Measurements from ENCODE around the gene LGALS9C. TPM values are rescaled to one million over a fixed set of nuclear protein-coding genes. Genes with fewer than 3 reads are reported as not detected.
"Not testable (repeated sequence)": the region's sequence is repeated elsewhere in the genome, so short reads cannot be mapped to it uniquely, and the experiment has no call there.

Gene LGALS9C
- total RNA-seq, 1 experiment from 2014 or later = not detected

GRCh38 chr17:18507729-18508128 is 31.1 kb downstream of the LGALS9C start:
- H3K4me3 ChIP-seq (ENCODE audit: low read depth, low read length); H3K4me1 ChIP-seq; H3K9me3 Mint-ChIP-seq (ENCODE audit: unreplicated experiment); DNase-seq; intact Hi-C loops (cut with micrococcal nuclease; ENCODE audit: unreplicated experiment); H3K9me3 ChIP-seq; BruUV-seq (replicated peaks); CTCF ChIA-PET; H3K4me3 Mint-ChIP-seq (ENCODE audit: unreplicated experiment); POLR2A ChIA-PET; H3K27me3 ChIP-seq (replicated peaks; ENCODE audit: control insufficient read depth, insufficient read depth, low read length); H3K36me3 ChIP-seq (ENCODE audit: control insufficient read depth, insufficient read depth, low read length); H3K27me3 Mint-ChIP-seq (ENCODE audit: insufficient read depth, unreplicated experiment); H3K36me3 Mint-ChIP-seq (ENCODE audit: insufficient read depth, unreplicated experiment); H3K4me1 Mint-ChIP-seq (ENCODE audit: low read depth, unreplicated experiment); H3K27ac Mint-ChIP-seq (ENCODE audit: unreplicated experiment): not testable (repeated sequence)

GRCh38 chr17:18508667-18509066 is 32.1 kb downstream of the LGALS9C start:
- H3K4me3 ChIP-seq (ENCODE audit: low read depth, low read length); H3K27me3 Mint-ChIP-seq (ENCODE audit: insufficient read depth, unreplicated experiment); H3K9me3 ChIP-seq; CTCF ChIA-PET; H3K27me3 ChIP-seq (replicated peaks; ENCODE audit: control insufficient read depth, insufficient read depth, low read length); DNase-seq; H3K9me3 Mint-ChIP-seq (ENCODE audit: unreplicated experiment); BruUV-seq (replicated peaks); intact Hi-C loops (cut with micrococcal nuclease; ENCODE audit: unreplicated experiment); H3K4me1 ChIP-seq; H3K27ac Mint-ChIP-seq (ENCODE audit: unreplicated experiment); H3K36me3 ChIP-seq (ENCODE audit: control insufficient read depth, insufficient read depth, low read length); H3K4me1 Mint-ChIP-seq (ENCODE audit: low read depth, unreplicated experiment); H3K36me3 Mint-ChIP-seq (ENCODE audit: insufficient read depth, unreplicated experiment); H3K4me3 Mint-ChIP-seq (ENCODE audit: unreplicated experiment); POLR2A ChIA-PET: not testable (repeated sequence)

GRCh38 chr17:18521100-18521499 is 44.5 kb downstream of the LGALS9C start:
- H3K27ac Mint-ChIP-seq (ENCODE audit: unreplicated experiment); H3K9me3 ChIP-seq; BruUV-seq (replicated peaks); intact Hi-C loops (cut with micrococcal nuclease; ENCODE audit: unreplicated experiment); H3K4me3 ChIP-seq (ENCODE audit: low read depth, low read length); H3K9me3 Mint-ChIP-seq (ENCODE audit: unreplicated experiment); CTCF ChIA-PET; H3K4me1 ChIP-seq; POLR2A ChIA-PET; DNase-seq; H3K27me3 Mint-ChIP-seq (ENCODE audit: insufficient read depth, unreplicated experiment); H3K27me3 ChIP-seq (replicated peaks; ENCODE audit: control insufficient read depth, insufficient read depth, low read length); H3K4me3 Mint-ChIP-seq (ENCODE audit: unreplicated experiment); H3K4me1 Mint-ChIP-seq (ENCODE audit: low read depth, unreplicated experiment); H3K36me3 Mint-ChIP-seq (ENCODE audit: insufficient read depth, unreplicated experiment); H3K36me3 ChIP-seq (ENCODE audit: control insufficient read depth, insufficient read depth, low read length): not testable (repeated sequence)

GRCh38 chr17:18525015-18525414 is 48.4 kb downstream of the LGALS9C start:
- CTCF ChIA-PET; POLR2A ChIA-PET; H3K4me1 Mint-ChIP-seq (ENCODE audit: low read depth, unreplicated experiment); BruUV-seq (replicated peaks); H3K27ac Mint-ChIP-seq (ENCODE audit: unreplicated experiment); H3K4me1 ChIP-seq; H3K36me3 Mint-ChIP-seq (ENCODE audit: insufficient read depth, unreplicated experiment); H3K4me3 Mint-ChIP-seq (ENCODE audit: unreplicated experiment); H3K4me3 ChIP-seq (ENCODE audit: low read depth, low read length); H3K27me3 ChIP-seq (replicated peaks; ENCODE audit: control insufficient read depth, insufficient read depth, low read length); intact Hi-C loops (cut with micrococcal nuclease; ENCODE audit: unreplicated experiment); H3K9me3 Mint-ChIP-seq (ENCODE audit: unreplicated experiment); DNase-seq; H3K27me3 Mint-ChIP-seq (ENCODE audit: insufficient read depth, unreplicated experiment); H3K36me3 ChIP-seq (ENCODE audit: control insufficient read depth, insufficient read depth, low read length); H3K9me3 ChIP-seq: not testable (repeated sequence)

GRCh38 chr17:18526168-18526800 is 49.7 kb downstream of the LGALS9C start:
- H3K36me3 ChIP-seq (ENCODE audit: control insufficient read depth, insufficient read depth, low read length); H3K27me3 ChIP-seq (replicated peaks; ENCODE audit: control insufficient read depth, insufficient read depth, low read length); POLR2A ChIA-PET; H3K4me1 ChIP-seq; BruUV-seq (replicated peaks); H3K4me3 ChIP-seq (ENCODE audit: low read depth, low read length); H3K27me3 Mint-ChIP-seq (ENCODE audit: insufficient read depth, unreplicated experiment); H3K9me3 ChIP-seq; H3K4me3 Mint-ChIP-seq (ENCODE audit: unreplicated experiment); H3K4me1 Mint-ChIP-seq (ENCODE audit: low read depth, unreplicated experiment); H3K9me3 Mint-ChIP-seq (ENCODE audit: unreplicated experiment); intact Hi-C loops (cut with micrococcal nuclease; ENCODE audit: unreplicated experiment); H3K27ac Mint-ChIP-seq (ENCODE audit: unreplicated experiment); CTCF ChIA-PET; H3K36me3 Mint-ChIP-seq (ENCODE audit: insufficient read depth, unreplicated experiment); DNase-seq: not testable (repeated sequence)

- DNase-seq; POLR2A ChIA-PET; H3K36me3 ChIP-seq (ENCODE audit: control insufficient read depth, insufficient read depth, low read length); H3K4me3 ChIP-seq (ENCODE audit: low read depth, low read length); H3K4me1 Mint-ChIP-seq (ENCODE audit: low read depth, unreplicated experiment); H3K27ac Mint-ChIP-seq (ENCODE audit: unreplicated experiment); H3K4me1 ChIP-seq; intact Hi-C loops (cut with micrococcal nuclease; ENCODE audit: unreplicated experiment); H3K36me3 Mint-ChIP-seq (ENCODE audit: insufficient read depth, unreplicated experiment); BruUV-seq (replicated peaks); CTCF ChIA-PET; H3K27me3 Mint-ChIP-seq (ENCODE audit: insufficient read depth, unreplicated experiment); H3K9me3 ChIP-seq; H3K9me3 Mint-ChIP-seq (ENCODE audit: unreplicated experiment); H3K4me3 Mint-ChIP-seq (ENCODE audit: unreplicated experiment); H3K27me3 ChIP-seq (replicated peaks; ENCODE audit: control insufficient read depth, insufficient read depth, low read length): not testable (repeated sequence)
Observed at GRCh38 chr17:18527354-18527753, 50.8 kb downstream of the LGALS9C start.

GRCh38 chr17:18528435-18528834 is 51.8 kb downstream of the LGALS9C start:
- H3K4me3 ChIP-seq (ENCODE audit: low read depth, low read length); H3K4me3 Mint-ChIP-seq (ENCODE audit: unreplicated experiment); H3K36me3 Mint-ChIP-seq (ENCODE audit: insufficient read depth, unreplicated experiment); H3K27me3 ChIP-seq (replicated peaks; ENCODE audit: control insufficient read depth, insufficient read depth, low read length); H3K9me3 Mint-ChIP-seq (ENCODE audit: unreplicated experiment); BruUV-seq (replicated peaks); H3K36me3 ChIP-seq (ENCODE audit: control insufficient read depth, insufficient read depth, low read length); H3K27me3 Mint-ChIP-seq (ENCODE audit: insufficient read depth, unreplicated experiment); H3K9me3 ChIP-seq; H3K4me1 Mint-ChIP-seq (ENCODE audit: low read depth, unreplicated experiment); CTCF ChIA-PET; intact Hi-C loops (cut with micrococcal nuclease; ENCODE audit: unreplicated experiment); H3K27ac Mint-ChIP-seq (ENCODE audit: unreplicated experiment); POLR2A ChIA-PET; H3K4me1 ChIP-seq; DNase-seq: not testable (repeated sequence)
